Measurements from ENCODE around the gene CRTC3. TPM values are rescaled to one million over a fixed set of nuclear protein-coding genes. Genes with fewer than 3 reads are reported as not detected.

CRTC3 gene
- total RNA-seq, 3 donors from 2014 or later (not counting 1 experiment from before 2014, with no cell fraction given): 68.8 to 101 (median 92.4) TPM

- Mint-ChIP-seq H3K27ac (peak overlapping the region; percentile 24 to 35), H3K4me1 (peaks cover 18 to 40% of the 10 kb centered on the region in 2 donors), H3K27me3 (ENCODE audit: low read depth in 2 of 2) (no peaks in the 10 kb centered on the region), H3K36me3 (peaks cover 1% of the 10 kb centered on the region), H3K9me3 (no peaks in the 10 kb centered on the region), H3K4me3 (no peak overlapping the region)
- 89% methylated on average over 7 of the region's 7 CpGs for WGBS (ENCODE audit: insufficient coverage)
- no peak overlapping the region for H3K4me3 ChIP-seq (ENCODE audit: low read length)
- intact Hi-C loops (cut with micrococcal nuclease): no loop called here
- no peaks in the 10 kb centered on the region for H3K27me3 ChIP-seq (ENCODE audit: control insufficient read depth, insufficient read depth, low read length)
- no peak for TF ChIP-seq CTCF (IDR thresholded peaks at IDR 0.05)
- no peak overlapping the region for H3K27ac ChIP-seq (ENCODE audit: low read length)
- ATAC-seq: no peak
- no peaks in the 10 kb centered on the region for H3K9me3 ChIP-seq (ENCODE audit: control insufficient read depth, insufficient read depth, low read length)
- H3K36me3 ChIP-seq (ENCODE audit: control insufficient read depth, insufficient read depth, low read length): peaks cover 4% of the 10 kb centered on the region
- DNase-seq: peak in 1 of 2 donors; percentile 21
- no peaks in the 10 kb centered on the region for H3K4me1 ChIP-seq (ENCODE audit: control insufficient read depth, insufficient read depth, low read length)
These were observed 15.4 kb downstream of the CRTC3 start for GRCh38 chr15:90545095-90545494.

GRCh38 chr15:90547540-90547939 lies 17.8 kb downstream of the CRTC3 start:
- WGBS (ENCODE audit: insufficient coverage): 14% methylated on average over 2 of the region's 2 CpGs
- Histone ChIP-seq H3K27ac (ENCODE audit: low read length) (no peak overlapping the region), H3K9me3 (ENCODE audit: control insufficient read depth, insufficient read depth, low read length) (no peaks in the 10 kb centered on the region), H3K4me1 (ENCODE audit: control insufficient read depth, insufficient read depth, low read length) (peaks cover 4% of the 10 kb centered on the region), H3K4me3 (ENCODE audit: low read length) (no peak overlapping the region), H3K27me3 (ENCODE audit: control insufficient read depth, insufficient read depth, low read length) (no peaks in the 10 kb centered on the region), H3K36me3 (ENCODE audit: control insufficient read depth, insufficient read depth, low read length) (peaks cover 3% of the 10 kb centered on the region)
- TF ChIP-seq CTCF (IDR thresholded peaks at IDR 0.05): no peak
- peaks cover 36 to 42% of the 10 kb centered on the region in 2 donors for H3K4me1 Mint-ChIP-seq
- no peaks in the 10 kb centered on the region for H3K36me3 Mint-ChIP-seq
- DNase-seq: no peak
- H3K27ac Mint-ChIP-seq: peak overlapping the region; percentile 7 to 54
- intact Hi-C loops (cut with micrococcal nuclease): no loop called here
- peak in 2 of 3 donors; percentile 59 to 65 for ATAC-seq
- no peaks in the 10 kb centered on the region for H3K9me3 Mint-ChIP-seq
- no peaks in the 10 kb centered on the region for H3K27me3 Mint-ChIP-seq (ENCODE audit: low read depth in 2 of 2)
- H3K4me3 Mint-ChIP-seq: no peak overlapping the region

- Mint-ChIP-seq H3K27ac (no peak overlapping the region), H3K36me3 (no peaks in the 10 kb centered on the region), H3K4me1 (peaks cover 50 to 54% of the 10 kb centered on the region in 2 donors)
These were observed 21.2 kb downstream of the CRTC3 start for GRCh38 chr15:90550919-90551318.

More at GRCh38 chr15:90550919-90551318, 21.2 kb downstream of the CRTC3 start:
- H3K4me3 ChIP-seq (ENCODE audit: low read length): no peak overlapping the region
- no peaks in the 10 kb centered on the region for H3K9me3 Mint-ChIP-seq
- no peak overlapping the region for H3K4me3 Mint-ChIP-seq
- TF ChIP-seq CTCF (IDR thresholded peaks at IDR 0.05): no peak
- intact Hi-C loops (cut with micrococcal nuclease): no loop called here
- H3K27me3 Mint-ChIP-seq (ENCODE audit: low read depth in 2 of 2): no peaks in the 10 kb centered on the region
- no peaks in the 10 kb centered on the region for H3K27me3 ChIP-seq (ENCODE audit: control insufficient read depth, insufficient read depth, low read length)
- DNase-seq (no peak), ATAC-seq (peak in 1 of 3 donors; percentile 56)
- H3K36me3 ChIP-seq (ENCODE audit: control insufficient read depth, insufficient read depth, low read length): peaks cover 2% of the 10 kb centered on the region
- peaks cover 9% of the 10 kb centered on the region for H3K4me1 ChIP-seq (ENCODE audit: control insufficient read depth, insufficient read depth, low read length)
- no peaks in the 10 kb centered on the region for H3K9me3 ChIP-seq (ENCODE audit: control insufficient read depth, insufficient read depth, low read length)
- no peak overlapping the region for H3K27ac ChIP-seq (ENCODE audit: low read length)
- 54% methylated on average over 5 of the region's 6 CpGs for WGBS (ENCODE audit: insufficient coverage)

Data from natural killer cell (primary cell).